Right lobe of liver (tissue), 4 donors: ENCODE results near the gene CCNJL.

Source experiments
- CTCF ChIP-seq, 4 donors: fragments of 200-600 bp in 3 of 4; fragments of 450-650 bp in 1 of 4; IDR thresholded peaks; one replicate each; pipeline versions ENCODE4 v1.5.1 to v1.8.0; 2016 to 2022; ENCODE audit warnings: antibody characterized with exemption in 4 of 4, mild to moderate bottlenecking in 2 of 4
- POLR2A ChIP-seq: fragments of 450-650 bp; IDR thresholded peaks from one replicate; pipeline ENCODE4 v1.6.1; 2017; ENCODE audit warnings: antibody characterized with exemption, mild to moderate bottlenecking
- donor health status: DM: no; HTN: no; CAD: no.
- donor health status: DM: no; HTN: no; CAD: no.
- donor health status: DM: no; HTN: yes; CAD: no.

DNA sequence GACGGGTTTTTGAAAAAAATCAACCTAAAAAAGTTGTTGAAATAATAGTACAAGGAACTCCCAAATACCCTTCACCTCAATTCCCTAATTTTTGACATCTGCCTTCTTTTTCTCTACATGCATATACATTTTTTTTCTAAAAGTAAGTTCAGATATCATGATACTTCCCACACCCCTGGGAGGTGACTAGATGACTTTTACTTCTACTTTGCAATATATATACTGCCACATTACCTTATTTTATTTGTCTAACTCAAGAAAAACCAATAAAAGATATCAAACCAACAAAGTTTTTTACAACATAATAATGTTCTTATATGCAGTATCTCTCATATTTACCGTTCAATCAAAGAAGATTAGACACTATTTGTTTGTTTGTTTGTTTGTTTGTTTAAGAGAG lies 31.1 kb downstream of the CCNJL start:
- TF ChIP-seq CTCF (IDR thresholded peaks at IDR 0.05) (no peak), POLR2A (no peak)
